ENCODE results near the gene PITPNM3. TPM values are rescaled to one million over a fixed set of nuclear protein-coding genes. Genes with fewer than 3 reads are reported as not detected.

Gene PITPNM3
- total and polyA plus RNA-seq, 12 donors: 1.1 to 9.8 (median 6.8) TPM

DNA sequence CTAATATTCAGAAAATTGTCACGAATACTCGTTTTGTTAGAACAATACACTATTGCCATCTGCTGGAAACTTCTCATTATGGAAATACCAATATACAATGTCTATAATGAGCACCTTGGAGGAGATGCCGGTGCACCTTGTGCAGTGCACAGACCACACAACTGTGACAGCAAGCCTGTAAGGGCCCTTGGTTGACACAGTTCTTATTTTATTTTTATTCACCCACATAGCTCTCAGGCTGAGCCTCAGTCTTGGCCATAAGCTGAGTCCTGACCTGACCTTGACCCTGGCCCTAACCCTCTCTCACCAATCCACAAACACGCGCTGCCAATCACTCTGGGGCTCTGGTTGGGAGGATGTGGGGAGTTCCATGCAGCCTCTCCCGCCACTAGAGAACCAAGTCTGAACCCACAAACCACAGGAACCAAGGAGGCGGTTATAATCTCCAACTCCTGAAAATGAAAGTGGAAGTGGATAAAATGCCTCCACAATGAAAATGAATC is 129.0 kb downstream of the PITPNM3 start:
- DNase-seq: no peak
- Histone ChIP-seq H3K4me1 (replicated peaks in 1 of 2) (peaks cover 0 to 4% of the 10 kb centered on the region in 2 donors), H3K4me3 (no peak overlapping the region), H3K27ac (no peak overlapping the region), H3K9me3 (replicated peaks in 1 of 3) (no peaks in the 10 kb centered on the region), H3K36me3 (replicated peaks in 1 of 2) (no peaks in the 10 kb centered on the region), H3K27me3 (no peaks in the 10 kb centered on the region)
- no peak for TF ChIP-seq POLR2A (IDR thresholded peaks at IDR 0.05)
- TF ChIP-seq, protein P1, sequence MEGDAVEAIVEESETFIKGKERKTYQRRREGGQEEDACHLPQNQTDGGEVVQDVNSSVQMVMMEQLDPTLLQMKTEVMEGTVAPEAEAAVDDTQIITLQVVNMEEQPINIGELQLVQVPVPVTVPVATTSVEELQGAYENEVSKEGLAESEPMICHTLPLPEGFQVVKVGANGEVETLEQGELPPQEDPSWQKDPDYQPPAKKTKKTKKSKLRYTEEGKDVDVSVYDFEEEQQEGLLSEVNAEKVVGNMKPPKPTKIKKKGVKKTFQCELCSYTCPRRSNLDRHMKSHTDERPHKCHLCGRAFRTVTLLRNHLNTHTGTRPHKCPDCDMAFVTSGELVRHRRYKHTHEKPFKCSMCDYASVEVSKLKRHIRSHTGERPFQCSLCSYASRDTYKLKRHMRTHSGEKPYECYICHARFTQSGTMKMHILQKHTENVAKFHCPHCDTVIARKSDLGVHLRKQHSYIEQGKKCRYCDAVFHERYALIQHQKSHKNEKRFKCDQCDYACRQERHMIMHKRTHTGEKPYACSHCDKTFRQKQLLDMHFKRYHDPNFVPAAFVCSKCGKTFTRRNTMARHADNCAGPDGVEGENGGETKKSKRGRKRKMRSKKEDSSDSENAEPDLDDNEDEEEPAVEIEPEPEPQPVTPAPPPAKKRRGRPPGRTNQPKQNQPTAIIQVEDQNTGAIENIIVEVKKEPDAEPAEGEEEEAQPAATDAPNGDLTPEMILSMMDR (IDR thresholded peaks at IDR 0.05): no peak
- intact Hi-C loops (cut with DNase I): loop anchor here (5.0 to 10.0 kb wide), 2 partner anchors 723 to 840 kb away; no protein-coding TSS in a partner anchor
- WGBS, 4 donors: 58 to 76% (median 64%) methylated on average over 7 of the region's 7 CpGs

DNA sequence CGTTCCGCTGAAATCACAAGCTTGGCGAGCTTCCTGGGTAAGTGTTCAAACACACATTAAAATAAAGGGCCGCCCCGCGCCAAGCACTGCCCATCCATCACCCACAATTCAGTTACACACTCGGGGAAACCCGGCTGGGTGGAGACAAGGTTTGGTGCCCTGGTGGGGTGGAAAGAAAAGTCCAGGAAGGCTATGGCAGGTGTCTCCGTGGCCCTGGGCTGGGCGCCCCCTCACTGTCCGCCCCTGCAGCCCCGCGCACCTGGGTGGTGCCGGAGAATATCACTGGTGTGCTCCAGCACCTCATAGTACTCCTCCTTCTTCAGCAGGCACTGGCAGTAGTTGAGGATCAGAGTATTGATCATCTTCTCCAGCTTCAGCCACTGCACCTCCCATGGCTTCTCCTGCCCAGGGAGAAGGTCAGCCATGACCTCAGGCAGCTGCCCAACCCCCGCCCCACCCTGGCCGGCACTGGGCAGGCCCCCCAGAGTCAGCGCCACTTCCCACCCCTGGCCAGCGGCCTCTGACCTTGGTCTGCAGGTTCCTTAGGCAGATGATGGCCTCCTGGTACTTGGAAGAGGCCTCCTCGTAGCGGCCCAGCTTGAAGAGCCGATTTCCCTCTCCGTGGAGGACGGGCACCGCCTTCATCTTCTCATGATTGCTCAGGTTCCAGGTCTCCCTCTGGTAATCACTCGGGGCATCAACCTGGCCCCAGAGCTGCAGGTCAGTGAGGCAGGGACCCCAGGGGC is 129.8 kb downstream of the PITPNM3 start:
- Histone ChIP-seq H3K36me3 (replicated peaks in 1 of 2) (no peaks in the 10 kb centered on the region), H3K27ac (no peak overlapping the region), H3K9me3 (replicated peaks in 1 of 3) (no peaks in the 10 kb centered on the region), H3K27me3 (no peaks in the 10 kb centered on the region), H3K4me1 (replicated peaks in 1 of 2) (peaks cover 0 to 4% of the 10 kb centered on the region in 2 donors), H3K4me3 (no peak overlapping the region)
- no peak for DNase-seq
- intact Hi-C loops (cut with DNase I): loop anchor here (5.0 to 10.0 kb wide), 2 partner anchors 722 to 839 kb away; no protein-coding TSS in a partner anchor
- WGBS, 4 donors: 86 to 92% (median 89%) methylated on average over 14 to 25 of the region's 25 CpGs
- TF ChIP-seq POLR2A (IDR thresholded peaks at IDR 0.05): no peak
- TF ChIP-seq, protein P1 (IDR thresholded peaks at IDR 0.05): no peak

DNA sequence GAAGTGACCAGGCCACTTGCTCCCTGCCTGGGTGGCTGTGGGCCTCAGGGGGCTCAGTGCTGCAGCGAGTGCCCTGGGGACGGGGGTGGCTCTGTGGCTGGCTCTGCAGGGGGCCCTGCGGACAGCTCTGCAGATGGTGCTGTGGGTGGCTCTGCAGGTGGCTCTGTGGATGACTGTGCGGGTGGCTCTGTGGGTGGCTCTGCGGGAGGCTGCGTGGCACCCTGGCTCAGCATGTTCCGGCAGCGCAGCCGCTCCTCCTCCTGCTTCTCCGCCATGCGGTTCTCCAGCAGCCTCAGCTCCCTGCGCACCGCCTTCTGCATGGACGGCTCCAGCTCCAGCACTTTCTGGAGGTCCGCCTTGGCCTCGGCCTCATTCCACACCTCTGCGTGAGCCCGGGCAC is 130.9 kb downstream of the PITPNM3 start:
- WGBS, 4 donors: 86 to 96% (median 91%) methylated on average over 5 to 18 of the region's 18 CpGs
- Histone ChIP-seq H3K27me3 (no peaks in the 10 kb centered on the region), H3K27ac (no peak overlapping the region), H3K36me3 (replicated peaks in 1 of 2) (no peaks in the 10 kb centered on the region), H3K4me1 (replicated peaks in 1 of 2) (peaks cover 0 to 4% of the 10 kb centered on the region in 2 donors), H3K9me3 (replicated peaks in 1 of 3) (no peaks in the 10 kb centered on the region), H3K4me3 (no peak overlapping the region)
- no peak for DNase-seq
- TF ChIP-seq, protein P1 (IDR thresholded peaks at IDR 0.05): no peak
- TF ChIP-seq POLR2A (IDR thresholded peaks at IDR 0.05): no peak
- intact Hi-C loops (cut with DNase I): loop anchor here (5.0 to 10.0 kb wide), 2 partner anchors 721 to 838 kb away; no protein-coding TSS in a partner anchor

DNA sequence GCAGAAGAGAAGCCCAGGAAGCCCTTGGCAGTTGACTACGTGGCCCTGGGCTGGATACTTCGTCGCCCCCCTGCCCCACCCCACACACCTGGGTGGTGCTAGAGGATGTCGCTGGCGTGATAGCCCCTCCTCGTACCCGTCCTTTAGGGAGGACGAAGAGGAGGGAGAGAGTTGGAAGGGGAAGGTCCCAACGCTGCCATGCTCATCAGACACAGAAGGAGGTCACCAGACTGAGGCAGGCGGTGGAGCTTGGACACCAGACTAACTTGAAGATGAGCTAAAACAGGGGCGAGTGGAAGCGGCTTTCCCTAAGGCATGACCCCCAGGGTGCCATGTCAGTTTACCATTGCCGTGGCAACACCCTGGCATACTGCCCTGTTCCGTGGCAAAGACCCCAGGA is 132.4 kb downstream of the PITPNM3 start:
- no peak for DNase-seq
- no peak overlapping the region for H3K27ac ChIP-seq
- intact Hi-C loops (cut with DNase I): loop anchor here in 1 of 2 donors (10.0 kb wide), 1 partner anchor 719 kb away; no protein-coding TSS in a partner anchor
- no peaks in the 10 kb centered on the region for H3K27me3 ChIP-seq
- WGBS, 4 donors: 64 to 73% (median 71%) methylated on average over 12 to 14 of the region's 14 CpGs
- no peaks in the 10 kb centered on the region for H3K36me3 ChIP-seq (replicated peaks in 1 of 2)
- no peaks in the 10 kb centered on the region for H3K9me3 ChIP-seq (replicated peaks in 1 of 3)
- peaks cover 0 to 4% of the 10 kb centered on the region in 2 donors for H3K4me1 ChIP-seq (replicated peaks in 1 of 2)
- TF ChIP-seq, protein P1 (IDR thresholded peaks at IDR 0.05): no peak
- TF ChIP-seq POLR2A (IDR thresholded peaks at IDR 0.05): no peak
- no peak overlapping the region for H3K4me3 ChIP-seq

Measured in adrenal gland (tissue), 12 donors.